GM11168 (cell line): ENCODE measurements around the gene ZBTB48.

ENCODE experiments used
- in situ Hi-C: fragments of 300-500 bp; cut with MboI; formaldehyde crosslinking; loops from one replicate; pipeline ENCODE4 v1.12.0; 2022; ENCODE audit warnings: low sequenced_read_pairs; ENCODE audit not compliant: unreplicated experiment

Gene ZBTB48

GRCh38 chr1:6603915-6604558 lies 24.2 kb downstream of the ZBTB48 start:
- in situ Hi-C loops = no loop called here

GRCh38 chr1:6612641-6613360 lies 33.0 kb downstream of the ZBTB48 start:
- in situ Hi-C loops = no loop called here

DNA sequence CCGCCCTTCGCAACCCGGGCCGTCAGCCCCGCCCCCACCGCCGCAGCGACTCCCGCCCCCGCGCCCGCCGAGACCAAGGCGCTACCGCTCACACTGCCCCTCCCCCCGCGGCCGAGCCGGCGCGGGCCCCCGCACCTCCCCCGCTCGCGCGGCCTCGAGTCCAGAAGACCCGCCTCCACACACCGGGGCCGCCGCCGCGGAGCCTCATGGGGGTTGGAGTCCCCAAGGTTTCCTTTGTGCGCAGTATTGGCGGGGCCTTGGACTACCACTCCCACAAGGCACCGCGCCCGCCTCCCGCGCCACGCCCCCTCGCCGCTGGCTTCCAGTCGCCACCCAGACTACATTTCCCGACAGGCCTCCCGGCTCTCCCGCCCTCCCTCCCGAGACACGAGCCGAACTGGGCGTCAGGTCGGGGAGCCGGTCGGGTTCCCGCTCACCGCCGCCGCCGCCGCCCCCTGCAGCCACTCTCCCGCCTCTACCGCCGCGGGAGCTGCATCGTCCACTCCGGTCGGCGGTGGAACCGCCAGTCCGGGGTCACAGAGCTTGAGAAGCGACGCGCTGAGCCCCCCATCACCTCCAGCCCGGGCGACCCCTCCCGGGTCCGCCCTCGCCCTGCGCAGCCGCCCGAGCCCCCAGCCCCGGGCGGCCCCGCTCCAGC lies 33.7 kb downstream of the ZBTB48 start, which contains the start of gene PHF13:
Gene PHF13 (plus strand): TSS at position 371 of the 658 bp plus-strand sequence. CDS start 336 bp downstream, outside the sequence.
- in situ Hi-C loops = no loop called here

DNA sequence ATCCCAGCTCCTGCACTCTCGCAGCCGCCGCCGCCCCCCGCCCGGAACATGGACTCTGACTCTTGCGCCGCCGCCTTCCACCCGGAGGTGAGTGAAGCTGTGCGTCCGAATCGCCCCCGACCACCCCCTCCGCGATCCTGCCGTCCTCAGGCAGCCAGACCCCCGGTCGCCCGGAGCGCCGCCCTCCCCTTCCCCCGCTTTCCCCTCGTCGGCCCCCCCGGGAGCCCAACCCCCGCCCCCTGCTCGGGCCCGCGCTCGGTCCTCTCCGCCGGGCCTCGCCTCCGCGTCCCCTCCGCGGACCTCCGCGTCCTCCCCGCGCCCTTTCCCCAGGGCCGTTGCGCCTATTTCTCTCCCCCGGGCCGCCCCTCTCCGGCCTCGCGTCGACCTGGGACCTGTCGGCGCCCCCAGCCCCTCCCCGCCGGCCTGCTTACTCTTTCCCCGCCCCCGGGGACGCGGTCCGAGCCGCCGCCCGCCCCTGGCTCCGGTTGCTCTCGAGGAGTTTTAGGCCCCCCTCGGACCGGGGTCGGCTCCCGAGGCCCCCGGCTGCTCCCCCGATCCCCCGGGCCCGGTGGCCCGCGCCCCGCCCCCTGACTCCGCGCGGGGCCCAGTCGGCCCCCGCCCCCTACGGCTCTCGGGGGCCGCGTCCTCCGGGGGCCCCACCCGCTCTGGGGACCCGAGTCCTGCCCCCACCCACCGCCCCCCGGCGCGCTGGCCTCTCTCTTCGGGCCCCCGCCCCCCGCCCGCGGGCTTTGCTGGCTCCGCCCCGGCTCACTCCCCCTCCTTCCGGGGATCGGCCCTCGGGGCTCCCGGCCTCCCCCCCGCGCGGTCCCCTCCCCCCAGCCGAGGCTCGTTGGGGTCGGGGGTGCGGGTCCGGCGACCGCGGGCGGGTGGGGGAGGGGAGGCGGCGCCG lies 34.5 kb downstream of the ZBTB48 start:
- in situ Hi-C loops = no loop called here

- in situ Hi-C loops = no loop called here
Measured at GRCh38 chr1:6614929-6615785, 35.4 kb downstream of the ZBTB48 start.

- in situ Hi-C loops = no loop called here
Measured at GRCh38 chr1:6619045-6619444, 39.3 kb downstream of the ZBTB48 start.

DNA sequence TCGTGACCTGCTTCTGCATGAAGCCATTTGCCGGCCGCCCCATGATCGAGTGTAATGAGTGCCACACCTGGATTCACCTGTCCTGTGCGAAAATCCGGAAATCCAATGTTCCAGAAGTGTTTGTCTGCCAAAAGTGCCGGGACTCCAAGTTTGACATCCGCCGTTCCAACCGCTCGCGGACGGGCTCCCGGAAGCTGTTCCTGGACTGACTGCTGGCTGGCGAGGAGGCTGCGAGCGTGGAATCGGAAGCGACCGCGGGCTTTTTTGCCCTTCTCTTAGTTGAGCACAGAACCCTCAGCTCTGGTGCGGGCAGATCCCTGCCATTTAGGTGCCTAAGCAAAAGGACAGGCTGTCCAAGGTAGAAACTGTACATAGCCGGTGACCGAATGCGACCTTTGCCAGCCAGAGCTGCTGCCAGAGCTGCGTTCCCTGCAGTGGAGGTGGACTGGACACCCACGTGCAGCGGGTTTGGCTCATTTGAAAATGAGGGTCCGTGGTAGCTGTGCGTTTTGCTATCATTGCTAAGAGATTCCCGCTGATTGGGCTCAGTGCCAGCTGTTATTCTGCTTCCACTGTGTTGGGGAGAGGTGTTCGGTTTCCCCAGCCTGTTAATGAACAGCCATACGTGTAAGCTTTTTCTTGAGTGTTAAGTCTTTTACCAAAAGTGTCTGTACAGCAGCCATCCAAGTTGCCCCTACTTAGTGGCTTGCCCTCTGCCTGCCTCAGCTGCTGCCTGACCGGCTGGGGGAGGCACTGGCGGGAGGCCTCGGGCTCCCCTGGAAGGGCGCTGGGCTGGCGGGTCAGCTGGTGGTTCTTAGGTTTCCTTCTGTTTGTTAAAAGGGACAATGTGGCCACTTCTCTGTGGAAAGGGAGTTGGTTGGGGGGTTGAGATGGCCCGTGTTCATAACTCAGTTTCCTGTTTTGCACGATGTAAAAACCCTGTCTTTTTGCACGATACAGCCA lies 41.9 kb downstream of the ZBTB48 start:
- in situ Hi-C loops = no loop called here

DNA sequence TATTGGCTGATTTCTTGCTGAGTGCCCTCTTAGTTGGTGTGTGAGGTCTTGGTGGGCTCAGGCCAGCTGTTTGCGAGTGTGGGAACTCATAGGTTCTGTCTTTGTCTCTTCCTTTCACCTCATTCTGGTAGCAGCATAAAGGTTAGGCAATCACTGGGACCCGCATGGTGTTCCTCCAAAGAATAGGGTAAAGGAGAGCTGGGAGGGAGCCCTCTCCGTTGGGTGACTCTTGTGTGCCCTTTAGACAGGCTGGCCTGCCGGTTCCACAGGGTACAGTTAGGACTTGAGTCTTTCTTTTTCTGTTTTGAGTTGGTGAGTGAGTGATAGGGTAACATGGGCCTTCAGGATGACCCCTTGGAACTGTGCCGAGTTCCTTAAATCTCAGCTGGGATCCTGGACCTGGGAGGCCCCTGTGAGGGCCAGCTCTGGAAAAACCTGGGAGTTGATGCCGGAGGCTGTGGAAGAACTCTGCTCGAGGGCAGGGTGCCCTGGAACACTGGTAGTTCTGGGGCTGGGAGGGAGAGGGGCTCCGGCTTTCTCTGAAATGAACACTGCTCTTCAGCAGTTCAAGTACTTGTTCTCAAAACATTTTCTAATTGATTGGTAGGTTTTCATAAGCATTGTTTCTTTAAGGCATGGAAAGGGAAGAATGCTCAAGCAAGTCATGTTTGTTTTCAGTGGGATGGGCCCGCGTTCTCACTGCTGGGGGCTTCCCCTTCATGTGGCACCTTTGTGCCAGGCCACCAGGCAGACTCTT lies 42.8 kb downstream of the ZBTB48 start:
- in situ Hi-C loops = no loop called here

GRCh38 chr1:6623269-6623965 lies 43.6 kb downstream of the ZBTB48 start:
- in situ Hi-C loops = no loop called here

DNA sequence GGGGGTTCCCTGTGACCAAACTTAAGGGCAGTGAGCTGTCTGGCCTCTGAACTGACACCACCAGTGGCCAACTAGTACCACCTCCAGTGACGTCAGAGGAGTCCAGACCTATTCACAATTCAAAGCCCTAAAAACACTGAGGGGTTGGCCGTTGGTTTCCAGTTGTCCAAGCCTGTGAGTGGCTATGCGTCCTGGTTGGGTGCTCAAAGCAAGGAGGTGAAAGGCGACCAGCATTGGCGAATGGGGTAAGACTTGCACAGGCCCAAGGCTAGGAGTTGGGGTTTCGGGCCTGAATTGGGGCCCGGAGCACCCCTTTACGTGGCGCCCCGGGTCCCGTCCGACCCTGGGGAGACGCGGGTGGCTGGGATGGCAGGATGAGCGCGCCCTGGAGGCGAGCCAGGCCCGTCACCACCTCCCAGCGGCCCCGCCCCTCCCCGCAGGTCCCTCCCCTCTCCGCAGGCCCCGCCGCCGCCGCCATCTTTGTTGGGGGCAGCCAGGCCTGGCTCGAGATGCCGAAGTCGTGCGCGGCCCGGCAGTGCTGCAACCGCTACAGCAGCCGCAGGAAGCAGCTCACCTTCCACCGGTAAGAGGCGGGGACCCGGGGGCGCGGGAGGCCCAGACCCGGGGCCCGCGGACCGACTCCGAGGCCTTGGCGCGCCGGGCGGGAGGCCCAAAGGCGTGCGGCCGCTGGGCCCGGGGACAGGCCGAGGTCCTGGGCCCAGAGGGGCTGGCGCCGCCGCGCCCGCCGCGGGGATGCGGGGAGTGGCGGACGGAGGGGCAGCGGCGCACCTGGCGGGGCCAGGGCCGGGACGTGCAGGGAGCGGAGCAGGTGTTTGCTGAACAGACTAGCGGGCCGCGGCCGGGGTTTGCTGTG lies 45.2 kb downstream of the ZBTB48 start, which contains the start of gene THAP3:
Gene THAP3 (plus strand): TSS at position 159 of the 874 bp plus-strand sequence. CDS start 351 bp downstream, at position 510.
- in situ Hi-C loops = no loop called here

- in situ Hi-C loops = no loop called here
Measured at GRCh38 chr1:6625584-6626149, 45.9 kb downstream of the ZBTB48 start.

DNA sequence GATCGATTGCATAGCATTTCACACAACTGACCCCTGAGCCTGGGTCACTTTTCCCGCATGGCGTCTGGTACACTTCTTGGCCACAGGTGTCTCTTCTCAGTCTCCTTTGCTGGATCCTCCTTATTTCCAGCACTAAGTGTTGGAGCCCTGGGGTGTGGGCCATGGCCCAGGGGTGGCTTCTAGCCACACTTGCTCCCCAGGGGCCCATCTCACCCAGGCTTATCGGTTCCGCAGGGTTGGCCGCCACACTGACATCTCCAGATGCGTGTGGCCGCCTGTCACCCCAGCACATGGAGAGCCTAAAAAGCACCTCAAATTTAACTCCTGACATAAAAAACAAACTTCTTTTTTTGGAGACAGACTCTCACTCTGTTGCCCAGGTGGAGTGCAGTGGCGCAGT lies 47.2 kb downstream of the ZBTB48 start:
- in situ Hi-C loops = no loop called here

DNA sequence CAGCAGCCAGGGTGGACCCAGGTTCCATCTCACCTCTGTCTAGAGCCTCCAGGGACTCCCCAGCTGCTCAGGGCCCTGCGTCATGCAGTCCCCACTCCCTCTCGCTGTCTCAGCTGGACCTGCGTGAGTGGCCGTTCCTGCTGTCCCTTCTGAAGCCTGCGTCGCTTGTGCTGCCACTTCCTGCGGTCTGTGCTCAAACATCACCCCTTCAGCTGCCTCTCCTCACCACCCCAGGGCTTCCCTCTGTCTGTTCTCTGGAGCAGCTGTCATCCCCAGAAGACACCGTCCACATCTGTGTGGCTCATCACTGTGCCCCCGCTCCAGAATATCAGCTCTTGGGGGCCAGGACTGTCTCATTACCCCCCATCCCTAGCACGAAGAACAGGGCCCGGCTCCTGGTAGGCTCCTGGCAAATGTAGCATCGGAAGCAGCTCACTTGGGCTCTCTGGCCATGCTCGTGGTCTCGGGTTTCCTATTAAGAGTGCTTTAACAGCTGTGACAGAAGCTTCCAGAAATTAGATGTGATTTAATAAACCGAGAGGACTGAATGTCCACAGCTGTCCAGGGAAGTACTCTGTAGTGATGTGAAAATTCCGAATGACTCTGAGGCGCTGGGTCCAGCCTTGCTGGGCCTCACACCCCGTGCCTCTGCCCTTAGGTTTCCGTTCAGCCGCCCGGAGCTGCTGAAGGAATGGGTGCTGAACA lies 48.2 kb downstream of the ZBTB48 start:
- in situ Hi-C loops = no loop called here

- in situ Hi-C loops = no loop called here
Measured at GRCh38 chr1:6628971-6629479, 49.2 kb downstream of the ZBTB48 start.

GRCh38 chr1:6630027-6630426 lies 50.2 kb downstream of the ZBTB48 start:
- in situ Hi-C loops = no loop called here
